ENCODE measurements around the gene MPHOSPH6.
A peak's percentile ranks its signal among the peaks of the same experiment; 100 is the strongest.
"Not testable (repeated sequence)": the region's sequence is repeated elsewhere in the genome, so short reads cannot be mapped to it uniquely, and the experiment has no call there.

The MPHOSPH6 gene

GRCh38 chr16:82175627-82176026 lies 5.6 kb upstream of the MPHOSPH6 start:
- no peak for DNase-seq (ENCODE audit: low spot score)

- DNase-seq (ENCODE audit: low spot score) = no peak
Measured at GRCh38 chr16:82167670-82168069, 2.4 kb downstream of the MPHOSPH6 start.

DNA sequence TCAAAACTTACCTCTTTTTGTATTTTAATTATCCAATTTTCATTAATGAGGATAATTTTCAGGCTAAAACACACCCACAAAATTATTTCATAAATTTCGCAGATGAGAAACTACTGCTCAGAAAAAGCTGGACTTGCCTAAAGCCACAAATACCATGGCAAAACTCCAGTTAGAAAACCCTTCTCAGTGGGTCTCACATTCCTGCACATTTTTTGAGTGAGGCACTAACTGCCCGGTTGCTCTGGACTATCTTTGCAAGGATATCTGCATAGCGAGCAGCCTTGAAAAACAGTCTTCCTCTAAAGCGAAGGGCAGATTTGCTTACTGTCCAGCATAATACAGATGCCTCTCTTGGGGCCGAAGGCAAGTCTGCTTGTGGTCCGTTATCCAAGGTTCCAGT lies 9.8 kb downstream of the MPHOSPH6 start:
- DNase-seq (ENCODE audit: low spot score) = no peak

- no peak for DNase-seq (ENCODE audit: low spot score)
Measured at GRCh38 chr16:82157836-82158235, 12.2 kb downstream of the MPHOSPH6 start.

GRCh38 chr16:82157534-82157812 lies 12.6 kb downstream of the MPHOSPH6 start:
- DNase-seq (ENCODE audit: low spot score) = no peak

DNA sequence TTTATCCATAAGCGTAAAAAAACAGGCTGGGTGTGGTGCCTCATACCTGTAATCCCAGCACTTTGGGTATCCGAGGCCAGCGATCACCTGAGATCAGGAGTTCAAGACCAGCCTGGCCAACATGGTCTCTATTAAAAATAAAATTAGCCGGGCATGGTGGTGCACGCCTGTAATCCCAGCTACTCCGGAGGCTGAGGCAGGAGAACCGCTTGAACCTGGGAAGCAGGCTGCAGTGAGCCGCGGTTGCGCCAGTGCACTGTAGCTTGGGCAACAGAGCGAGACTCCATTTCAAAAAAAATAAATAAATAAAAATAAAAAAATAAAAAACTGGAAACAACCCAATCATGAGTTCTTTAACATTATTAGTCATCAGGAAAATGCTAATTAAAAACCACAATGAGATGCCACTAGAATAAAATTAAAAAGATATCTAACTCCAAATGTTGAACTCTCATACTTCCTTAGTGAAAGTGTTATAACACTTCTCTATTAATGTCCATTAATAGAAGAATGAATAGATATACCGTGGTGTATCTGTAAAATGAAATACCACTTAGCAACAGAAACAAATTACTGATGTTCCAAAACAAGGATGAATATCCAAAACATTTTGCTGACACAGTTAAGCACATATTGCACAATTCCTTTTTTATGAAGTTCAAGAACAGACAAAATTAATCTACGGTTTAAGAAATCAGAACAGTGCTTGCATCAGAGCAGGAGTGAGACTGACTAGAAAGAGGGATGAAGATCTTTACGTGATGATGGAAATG lies 13.1 kb downstream of the MPHOSPH6 start:
- no peak for DNase-seq (ENCODE audit: low spot score)

- DNase-seq (ENCODE audit: low spot score) = peak; percentile 68
Measured at GRCh38 chr16:82152641-82153112, 17.3 kb downstream of the MPHOSPH6 start.

DNA sequence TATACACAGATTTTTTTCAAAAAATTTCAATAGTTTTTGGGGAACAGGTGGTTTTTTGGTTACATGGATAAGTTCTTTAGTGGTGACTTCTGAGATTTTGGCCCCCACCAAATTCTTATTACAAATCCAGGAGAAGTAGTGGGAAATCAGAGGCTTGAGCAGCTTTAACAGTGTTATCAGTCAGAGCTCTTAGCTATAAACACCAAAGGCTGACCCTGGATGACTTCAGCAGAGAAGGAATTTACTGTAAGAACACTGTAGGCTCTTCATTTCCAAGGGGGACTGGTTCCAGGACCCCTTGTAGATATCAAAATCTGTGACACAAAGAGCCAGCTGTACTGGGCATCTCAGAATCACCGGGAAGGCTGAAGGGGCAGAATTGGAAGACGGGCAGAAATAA lies 17.8 kb downstream of the MPHOSPH6 start:
- DNase-seq (ENCODE audit: low spot score) = no peak

DNA sequence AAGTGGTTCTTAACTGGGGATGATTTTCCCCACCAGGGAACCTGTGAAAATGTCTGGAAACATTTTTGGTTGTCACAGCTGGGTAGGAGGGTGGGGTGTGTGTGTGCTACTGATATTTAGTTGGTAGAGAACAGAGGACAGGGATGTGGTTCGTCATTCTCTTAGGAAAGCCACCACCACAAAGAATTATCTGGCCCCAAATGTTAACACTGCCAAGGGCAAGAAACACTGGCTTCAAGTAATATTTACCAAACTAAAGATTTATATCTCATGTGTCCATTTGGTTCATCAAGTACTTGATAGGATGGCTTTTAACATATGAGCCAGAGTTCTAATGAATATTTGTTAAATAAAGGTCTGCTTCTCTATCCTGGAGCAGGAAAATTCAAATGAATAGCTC lies 19.5 kb downstream of the MPHOSPH6 start:
- DNase-seq (ENCODE audit: low spot score) = no peak

GRCh38 chr16:82149536-82149935 lies 20.5 kb downstream of the MPHOSPH6 start:
- no peak for DNase-seq (ENCODE audit: low spot score)

DNA sequence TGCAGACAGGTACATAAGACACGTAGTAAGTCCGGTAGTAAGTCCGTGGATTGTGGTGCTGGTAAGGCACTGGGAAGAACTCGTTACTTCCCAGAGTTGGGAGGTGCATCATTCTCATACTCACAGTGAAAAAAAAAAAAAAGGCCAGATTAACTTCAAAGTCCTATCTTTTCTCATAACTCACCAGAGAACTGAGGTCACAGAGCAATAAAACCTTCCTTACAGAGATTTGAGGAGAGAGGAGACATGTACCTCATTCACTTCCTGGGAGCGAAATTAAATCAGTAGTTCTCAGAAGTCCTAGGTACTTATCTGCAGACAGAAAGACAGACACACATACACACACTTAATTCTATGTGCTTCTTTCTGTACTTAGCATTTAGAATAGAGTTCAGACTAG lies 22.5 kb downstream of the MPHOSPH6 start:
- DNase-seq (ENCODE audit: low spot score) = no peak

DNA sequence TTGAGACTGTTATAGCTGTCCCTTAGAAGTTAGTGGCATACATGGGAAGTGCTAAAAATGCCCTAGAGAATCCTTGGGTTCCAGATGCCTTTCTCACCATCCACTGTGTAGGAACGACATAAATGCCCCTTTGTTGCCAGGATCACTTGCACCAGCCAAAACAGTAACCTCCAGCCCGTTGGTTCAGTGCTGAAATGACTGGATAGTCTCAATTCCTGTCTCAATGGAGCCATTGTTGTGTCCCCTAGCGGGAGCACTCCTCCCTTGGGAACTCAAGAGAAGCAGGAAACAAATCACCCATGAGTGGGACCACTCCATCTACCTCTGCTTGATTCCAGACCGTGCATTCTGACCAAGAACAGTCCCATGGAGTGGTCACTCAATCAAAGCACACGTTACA lies 23.1 kb downstream of the MPHOSPH6 start:
- no peak for DNase-seq (ENCODE audit: low spot score)

DNA sequence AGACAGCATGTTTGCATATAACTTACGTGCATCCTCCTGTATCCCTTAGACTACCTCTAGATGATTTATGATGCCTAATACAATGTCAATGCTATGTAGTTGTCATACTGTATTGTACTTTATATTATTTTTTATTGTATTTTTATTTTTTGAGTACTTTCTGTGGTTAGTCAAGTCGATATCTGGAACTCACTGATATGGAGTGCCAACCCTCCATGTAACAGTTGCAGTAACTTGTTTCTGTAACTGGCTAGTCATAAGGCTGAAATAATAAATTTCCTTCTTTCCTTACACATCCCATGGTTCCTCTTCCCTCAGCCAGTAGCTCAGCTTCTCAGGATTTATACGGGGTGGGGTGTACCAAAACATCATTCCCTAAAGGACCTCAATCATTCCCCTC lies 23.5 kb downstream of the MPHOSPH6 start:
- DNase-seq (ENCODE audit: low spot score) = no peak

GRCh38 chr16:82139286-82139571 lies 30.8 kb downstream of the MPHOSPH6 start:
- DNase-seq (ENCODE audit: low spot score) = not testable (repeated sequence)

GRCh38 chr16:82138478-82139285 lies 31.3 kb downstream of the MPHOSPH6 start:
- DNase-seq (ENCODE audit: low spot score) = no peak

- no peak for DNase-seq (ENCODE audit: low spot score)
Measured at GRCh38 chr16:82137822-82138167, 32.2 kb downstream of the MPHOSPH6 start.

- no peak for DNase-seq (ENCODE audit: low spot score)
Measured at GRCh38 chr16:82136956-82137821, 32.8 kb downstream of the MPHOSPH6 start.

GRCh38 chr16:82135844-82136243 lies 34.2 kb downstream of the MPHOSPH6 start:
- no peak for DNase-seq (ENCODE audit: low spot score)

DNA sequence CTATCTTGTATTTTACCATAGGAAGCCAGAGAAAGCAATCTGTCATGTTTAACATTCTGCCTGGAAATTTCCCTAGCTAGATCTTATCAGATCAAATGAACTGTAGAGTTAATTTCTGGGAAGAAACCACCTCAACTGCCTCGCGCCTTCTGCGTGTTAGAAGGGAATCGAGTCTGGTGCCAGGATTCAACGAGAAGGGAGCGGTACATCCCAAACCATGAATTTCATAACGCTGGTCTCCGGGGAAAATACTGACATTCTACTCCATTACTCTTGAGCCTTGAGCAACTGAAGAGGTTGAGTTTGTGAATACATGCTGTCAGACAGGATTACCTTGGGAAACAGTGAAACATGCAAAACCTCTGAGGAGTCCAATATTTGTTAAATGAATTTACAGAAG lies 35.2 kb downstream of the MPHOSPH6 start:
- DNase-seq (ENCODE audit: low spot score) = no peak

GRCh38 chr16:82133798-82134197 lies 36.2 kb downstream of the MPHOSPH6 start:
- no peak for DNase-seq (ENCODE audit: low spot score)

DNA sequence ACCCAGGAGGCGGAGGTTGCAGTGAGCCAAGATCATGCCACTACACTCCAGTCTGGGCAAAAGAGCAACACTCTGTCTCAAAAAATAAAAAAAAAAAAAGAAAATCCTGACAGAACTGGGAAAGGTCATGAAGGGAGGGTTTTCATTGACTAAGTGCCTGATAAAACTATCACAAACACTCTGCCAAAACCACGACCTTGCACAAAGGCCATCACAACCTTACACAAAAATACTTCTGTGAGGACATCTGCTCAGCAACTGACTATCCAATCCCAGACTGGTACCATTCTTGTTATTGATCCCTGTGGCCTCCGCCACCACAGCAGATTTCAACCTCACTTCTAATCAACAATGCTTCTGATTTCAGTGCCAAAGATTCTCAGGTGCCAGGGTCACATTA lies 40.1 kb downstream of the MPHOSPH6 start:
- no peak for DNase-seq (ENCODE audit: low spot score)

- no peak for DNase-seq (ENCODE audit: low spot score)
Measured at GRCh38 chr16:82124651-82125050, 45.4 kb downstream of the MPHOSPH6 start.

- no peak for DNase-seq (ENCODE audit: low spot score)
Measured at GRCh38 chr16:82119405-82119804, 50.6 kb downstream of the MPHOSPH6 start.
